WTC11 (cell line): ENCODE results near the gene PKMYT1. TPM values are rescaled to one million over a fixed set of nuclear protein-coding genes. Genes with fewer than 3 reads are reported as not detected.
A peak's percentile ranks its signal among the peaks of the same experiment; 100 is the strongest.

Experiments used
- ATAC-seq: fragments of 200-7000 bp; cut with Tn5 transposase; 2 replicates; pipeline ENCODE4 v1.10.0; 2021; ENCODE audit warnings: mild to moderate bottlenecking, moderate library complexity
- CTCF ChIA-PET: fragments of 300-600 bp; sonication (Branson Sonifier 250); formaldehyde crosslinking; loops from one replicate; lab custom pipeline; 2021; ENCODE audit warnings: antibody characterized with exemption; lab: Charles Lee
- POLR2A ChIA-PET: fragments of 350-600 bp; sonication (Branson Sonifier 250); formaldehyde crosslinking; loops from one replicate; lab custom pipeline; 2021; ENCODE audit warnings: antibody characterized with exemption; lab: Charles Lee
- DNase-seq: peaks from one replicate; pipeline ENCODE4 v3.0.0; 2021; ENCODE audit warnings: low spot score
- H3K27ac Mint-ChIP-seq: 2 replicates; pipeline ENCODE4 v1.8.0; 2021; ENCODE audit warnings: mixed read lengths
- H3K27me3 Mint-ChIP-seq: 2 replicates; pipeline ENCODE4 v1.8.0; 2021; ENCODE audit warnings: low read depth, mild to moderate bottlenecking, moderate library complexity, mixed read lengths
- H3K36me3 Mint-ChIP-seq: 2 replicates; pipeline ENCODE4 v1.8.0; 2021; ENCODE audit warnings: mixed read lengths
- H3K4me1 Mint-ChIP-seq: 2 replicates; pipeline ENCODE4 v1.8.0; 2022; ENCODE audit warnings: mixed read lengths
- H3K4me3 Mint-ChIP-seq: 2 replicates; pipeline ENCODE4 v1.8.0; 2021; ENCODE audit warnings: mild to moderate bottlenecking, moderate library complexity, mixed read lengths
- H3K9me3 Mint-ChIP-seq: 2 replicates; pipeline ENCODE4 v1.8.0; 2021; ENCODE audit warnings: mixed read lengths
- AR ChIP-seq: fragments of 250-450 bp; sonication (Bioruptor Pico); IDR thresholded peaks from 2 replicates; pipeline ENCODE4 v1.9.0; 2021; ENCODE audit warnings: mild to moderate bottlenecking
- CBFB ChIP-seq: sonication (generic); formaldehyde crosslinking; IDR thresholded peaks from 2 replicates; pipeline ENCODE4 v1.8.1; 2022; ENCODE audit warnings: mild to moderate bottlenecking, low read depth, missing genetic modification reagents
- CREM ChIP-seq: sonication (generic); formaldehyde crosslinking; IDR thresholded peaks from 2 replicates; pipeline ENCODE4 v1.8.1; 2022; ENCODE audit warnings: mild to moderate bottlenecking, missing genetic modification reagents, moderate library complexity
- ERG ChIP-seq: fragments of 250-450 bp; sonication (Bioruptor Pico); IDR thresholded peaks from 2 replicates; pipeline ENCODE4 v1.8.0; 2021; ENCODE audit warnings: mild to moderate bottlenecking
- ESRRA ChIP-seq: sonication (generic); formaldehyde crosslinking; IDR thresholded peaks from 2 replicates; pipeline ENCODE4 v1.8.1; 2022; ENCODE audit warnings: mild to moderate bottlenecking, missing genetic modification reagents, borderline replicate concordance
- FOXP1 ChIP-seq: sonication (generic); formaldehyde crosslinking; IDR thresholded peaks from 2 replicates; pipeline ENCODE4 v1.8.0; 2022; ENCODE audit warnings: missing genetic modification reagents, mild to moderate bottlenecking, moderate library complexity, borderline replicate concordance
- HMGXB4 ChIP-seq: sonication (generic); formaldehyde crosslinking; IDR thresholded peaks from 2 replicates; pipeline ENCODE4 v1.8.1; 2023; ENCODE audit warnings: mild to moderate bottlenecking, moderate library complexity, missing genetic modification reagents
- JAZF1 ChIP-seq: fragments of 250-450 bp; sonication (Bioruptor Pico); IDR thresholded peaks from 2 replicates; pipeline ENCODE4 v1.9.0; 2021; ENCODE audit warnings: moderate library complexity, mild to moderate bottlenecking, inconsistent platforms
- NFYB ChIP-seq: sonication (generic); formaldehyde crosslinking; conservative IDR thresholded peaks from 2 replicates; pipeline ENCODE4 v1.8.0; 2022; ENCODE audit warnings: low read depth, missing genetic modification reagents
- NR3C1 ChIP-seq: sonication (generic); formaldehyde crosslinking; conservative IDR thresholded peaks from 2 replicates; pipeline ENCODE4 v1.8.1; 2023; ENCODE audit warnings: low read depth, mild to moderate bottlenecking, missing genetic modification reagents
- TEAD1 ChIP-seq: sonication (generic); formaldehyde crosslinking; IDR thresholded peaks from 2 replicates; pipeline ENCODE4 v1.8.0; 2022; ENCODE audit warnings: mild to moderate bottlenecking, missing genetic modification reagents
- TP53 ChIP-seq: sonication (generic); formaldehyde crosslinking; IDR thresholded peaks from 2 replicates; pipeline ENCODE4 v1.8.1; 2023; ENCODE audit warnings: mild to moderate bottlenecking, missing genetic modification reagents
- ZNF532 ChIP-seq: fragments of 250-450 bp; sonication (Bioruptor Pico); IDR thresholded peaks from 2 replicates; pipeline ENCODE4 v1.9.0; 2021; ENCODE audit warnings: mild to moderate bottlenecking, borderline replicate concordance
- total RNA-seq: library from RNA; stranded (reverse); gene quantifications from 3 replicates; pipeline ENCODE4 v1.2.3, GENCODE V29; 2021
- TF ChIP-seq, protein P1 (sequence below): sonication (generic); formaldehyde crosslinking; IDR thresholded peaks from 2 replicates; pipeline ENCODE4 v1.8.1; 2023; ENCODE audit warnings: mild to moderate bottlenecking, missing genetic modification reagents, borderline replicate concordance
- TF ChIP-seq, protein P2 (sequence below): sonication (generic); formaldehyde crosslinking; IDR thresholded peaks from 2 replicates; pipeline ENCODE4 v1.8.0; 2023; ENCODE audit warnings: mild to moderate bottlenecking, missing genetic modification reagents

PKMYT1 gene
- total RNA-seq, 1 experiment from 2014 or later: 120 TPM

- TF ChIP-seq, protein P1, sequence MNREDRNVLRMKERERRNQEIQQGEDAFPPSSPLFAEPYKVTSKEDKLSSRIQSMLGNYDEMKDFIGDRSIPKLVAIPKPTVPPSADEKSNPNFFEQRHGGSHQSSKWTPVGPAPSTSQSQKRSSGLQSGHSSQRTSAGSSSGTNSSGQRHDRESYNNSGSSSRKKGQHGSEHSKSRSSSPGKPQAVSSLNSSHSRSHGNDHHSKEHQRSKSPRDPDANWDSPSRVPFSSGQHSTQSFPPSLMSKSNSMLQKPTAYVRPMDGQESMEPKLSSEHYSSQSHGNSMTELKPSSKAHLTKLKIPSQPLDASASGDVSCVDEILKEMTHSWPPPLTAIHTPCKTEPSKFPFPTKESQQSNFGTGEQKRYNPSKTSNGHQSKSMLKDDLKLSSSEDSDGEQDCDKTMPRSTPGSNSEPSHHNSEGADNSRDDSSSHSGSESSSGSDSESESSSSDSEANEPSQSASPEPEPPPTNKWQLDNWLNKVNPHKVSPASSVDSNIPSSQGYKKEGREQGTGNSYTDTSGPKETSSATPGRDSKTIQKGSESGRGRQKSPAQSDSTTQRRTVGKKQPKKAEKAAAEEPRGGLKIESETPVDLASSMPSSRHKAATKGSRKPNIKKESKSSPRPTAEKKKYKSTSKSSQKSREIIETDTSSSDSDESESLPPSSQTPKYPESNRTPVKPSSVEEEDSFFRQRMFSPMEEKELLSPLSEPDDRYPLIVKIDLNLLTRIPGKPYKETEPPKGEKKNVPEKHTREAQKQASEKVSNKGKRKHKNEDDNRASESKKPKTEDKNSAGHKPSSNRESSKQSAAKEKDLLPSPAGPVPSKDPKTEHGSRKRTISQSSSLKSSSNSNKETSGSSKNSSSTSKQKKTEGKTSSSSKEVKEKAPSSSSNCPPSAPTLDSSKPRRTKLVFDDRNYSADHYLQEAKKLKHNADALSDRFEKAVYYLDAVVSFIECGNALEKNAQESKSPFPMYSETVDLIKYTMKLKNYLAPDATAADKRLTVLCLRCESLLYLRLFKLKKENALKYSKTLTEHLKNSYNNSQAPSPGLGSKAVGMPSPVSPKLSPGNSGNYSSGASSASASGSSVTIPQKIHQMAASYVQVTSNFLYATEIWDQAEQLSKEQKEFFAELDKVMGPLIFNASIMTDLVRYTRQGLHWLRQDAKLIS (CRISPR knock-in tag): 0 out of 2 replicates have a peak, but pooled peaks have one; percentile 33
Measured at GRCh38 chr16:3009568-3010390, 29.5 kb upstream of the PKMYT1 start (continued).

- Mint-ChIP-seq H3K4me1 (peaks cover 67% of the 10 kb centered on the region), H3K27me3 (no peaks in the 10 kb centered on the region), H3K36me3 (no peaks in the 10 kb centered on the region), H3K27ac (peak overlapping the region; percentile 100), H3K4me3 (peak overlapping the region; percentile 74), H3K9me3 (no peaks in the 10 kb centered on the region)
- CTCF ChIA-PET: interaction anchor here (1.1 to 13.4 kb wide), 5 partner anchors 13 to 32 kb away, joined by 3 to 360 read pairs (median 7); partner anchors contain the start of genes CLDN6, HCFC1R1, THOC6 and TNFRSF12A
- DNase-seq: no peak
- no peak for ATAC-seq
- POLR2A ChIA-PET: interaction anchor here (1.2 to 13.9 kb wide), 6 partner anchors 13 to 91 kb away, joined by 3 to 502 read pairs (median 6); partner anchors contain the start of genes CLDN6, HCFC1R1, THOC6 and TNFRSF12A
- no peak for TF ChIP-seq ERG (CRISPR knock-in tag)
- 0 out of 2 replicates have a peak, but pooled peaks have one; percentile 4 for TF ChIP-seq AR (CRISPR knock-in tag)
- TF ChIP-seq CBFB: no peak
- no peak for TF ChIP-seq ZNF532 (CRISPR knock-in tag)
- no peak for TF ChIP-seq ESRRA (CRISPR knock-in tag)
- no peak for TF ChIP-seq TP53 (CRISPR knock-in tag)
- no peak for TF ChIP-seq NFYB
- TF ChIP-seq, protein P2, sequence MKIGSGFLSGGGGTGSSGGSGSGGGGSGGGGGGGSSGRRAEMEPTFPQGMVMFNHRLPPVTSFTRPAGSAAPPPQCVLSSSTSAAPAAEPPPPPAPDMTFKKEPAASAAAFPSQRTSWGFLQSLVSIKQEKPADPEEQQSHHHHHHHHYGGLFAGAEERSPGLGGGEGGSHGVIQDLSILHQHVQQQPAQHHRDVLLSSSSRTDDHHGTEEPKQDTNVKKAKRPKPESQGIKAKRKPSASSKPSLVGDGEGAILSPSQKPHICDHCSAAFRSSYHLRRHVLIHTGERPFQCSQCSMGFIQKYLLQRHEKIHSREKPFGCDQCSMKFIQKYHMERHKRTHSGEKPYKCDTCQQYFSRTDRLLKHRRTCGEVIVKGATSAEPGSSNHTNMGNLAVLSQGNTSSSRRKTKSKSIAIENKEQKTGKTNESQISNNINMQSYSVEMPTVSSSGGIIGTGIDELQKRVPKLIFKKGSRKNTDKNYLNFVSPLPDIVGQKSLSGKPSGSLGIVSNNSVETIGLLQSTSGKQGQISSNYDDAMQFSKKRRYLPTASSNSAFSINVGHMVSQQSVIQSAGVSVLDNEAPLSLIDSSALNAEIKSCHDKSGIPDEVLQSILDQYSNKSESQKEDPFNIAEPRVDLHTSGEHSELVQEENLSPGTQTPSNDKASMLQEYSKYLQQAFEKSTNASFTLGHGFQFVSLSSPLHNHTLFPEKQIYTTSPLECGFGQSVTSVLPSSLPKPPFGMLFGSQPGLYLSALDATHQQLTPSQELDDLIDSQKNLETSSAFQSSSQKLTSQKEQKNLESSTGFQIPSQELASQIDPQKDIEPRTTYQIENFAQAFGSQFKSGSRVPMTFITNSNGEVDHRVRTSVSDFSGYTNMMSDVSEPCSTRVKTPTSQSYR: no peak
- TF ChIP-seq HMGXB4 (CRISPR knock-in tag): no peak
- TF ChIP-seq NR3C1 (CRISPR knock-in tag): no peak
- TF ChIP-seq JAZF1 (CRISPR knock-in tag): no peak
- TF ChIP-seq TEAD1 (CRISPR knock-in tag): no peak
- no peak for TF ChIP-seq FOXP1 (CRISPR knock-in tag)
- TF ChIP-seq CREM: 0 out of 2 replicates have a peak, but pooled peaks have one; percentile 19
Measured at GRCh38 chr16:3008690-3009037, 28.4 kb upstream of the PKMYT1 start.
